Measurements from ENCODE around the gene TTC5. TPM values are rescaled to one million over a fixed set of nuclear protein-coding genes. Genes with fewer than 3 reads are reported as not detected.

TTC5 gene
- total and polyA plus RNA-seq, 8 donors: 2.3 to 30.3 (median 4.4) TPM

DNA sequence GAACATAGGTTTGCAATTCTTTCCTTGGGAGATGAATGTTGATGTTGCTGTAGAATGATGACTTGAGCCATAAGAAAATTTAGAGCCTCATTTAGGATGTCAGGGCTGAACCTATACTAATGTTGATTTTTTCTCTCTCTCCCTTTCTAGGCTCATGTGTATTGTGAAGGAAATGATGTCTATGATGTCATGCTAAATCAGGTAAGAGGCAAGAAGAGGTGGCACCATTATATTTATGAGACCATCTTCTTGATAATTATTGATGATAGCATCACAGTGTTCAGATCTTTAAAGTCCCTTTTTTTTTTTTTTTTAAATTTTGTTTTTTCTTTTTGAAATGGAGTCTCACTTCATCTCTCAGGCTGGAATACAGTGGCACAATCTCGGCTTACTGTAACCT, 41.0 kb upstream of the TTC5 start:
- no peak overlapping the region for H3K27ac ChIP-seq
- H3K27me3 ChIP-seq: no peaks in the 10 kb centered on the region
- H3K4me3 ChIP-seq: no peak overlapping the region
- intact Hi-C loops (cut with DNase I; ENCODE audit: low total_unique reads): no loop called here
- WGBS, 5 donors: 88 to 100% (median 94%) methylated on average over 1 of the region's 1 CpG
- TF ChIP-seq POLR2AphosphoS5 (IDR thresholded peaks at IDR 0.05): no peak
- TF ChIP-seq EP300 (IDR thresholded peaks at IDR 0.05): no peak
- TF ChIP-seq, protein P1, sequence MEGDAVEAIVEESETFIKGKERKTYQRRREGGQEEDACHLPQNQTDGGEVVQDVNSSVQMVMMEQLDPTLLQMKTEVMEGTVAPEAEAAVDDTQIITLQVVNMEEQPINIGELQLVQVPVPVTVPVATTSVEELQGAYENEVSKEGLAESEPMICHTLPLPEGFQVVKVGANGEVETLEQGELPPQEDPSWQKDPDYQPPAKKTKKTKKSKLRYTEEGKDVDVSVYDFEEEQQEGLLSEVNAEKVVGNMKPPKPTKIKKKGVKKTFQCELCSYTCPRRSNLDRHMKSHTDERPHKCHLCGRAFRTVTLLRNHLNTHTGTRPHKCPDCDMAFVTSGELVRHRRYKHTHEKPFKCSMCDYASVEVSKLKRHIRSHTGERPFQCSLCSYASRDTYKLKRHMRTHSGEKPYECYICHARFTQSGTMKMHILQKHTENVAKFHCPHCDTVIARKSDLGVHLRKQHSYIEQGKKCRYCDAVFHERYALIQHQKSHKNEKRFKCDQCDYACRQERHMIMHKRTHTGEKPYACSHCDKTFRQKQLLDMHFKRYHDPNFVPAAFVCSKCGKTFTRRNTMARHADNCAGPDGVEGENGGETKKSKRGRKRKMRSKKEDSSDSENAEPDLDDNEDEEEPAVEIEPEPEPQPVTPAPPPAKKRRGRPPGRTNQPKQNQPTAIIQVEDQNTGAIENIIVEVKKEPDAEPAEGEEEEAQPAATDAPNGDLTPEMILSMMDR (IDR thresholded peaks at IDR 0.05): no peak
- no peaks in the 10 kb centered on the region for H3K9me3 ChIP-seq
- peaks cover 12 to 69% (median 63%) of the 10 kb centered on the region in 4 donors for H3K36me3 ChIP-seq
- no peak for DNase-seq
- peaks cover 5 to 20% (median 11%) of the 10 kb centered on the region in 4 donors for H3K4me1 ChIP-seq

- H3K4me3 ChIP-seq: no peak overlapping the region
- no peaks in the 10 kb centered on the region for H3K9me3 ChIP-seq
- no peak overlapping the region for H3K27ac ChIP-seq
- H3K36me3 ChIP-seq: peaks cover 9 to 56% (median 50%) of the 10 kb centered on the region in 4 donors
- 91 to 95% (median 94%) methylated on average over 1 of the region's 1 CpG for WGBS, 5 donors
- peaks cover 5 to 22% (median 11%) of the 10 kb centered on the region in 4 donors for H3K4me1 ChIP-seq
- DNase-seq: no peak
- H3K27me3 ChIP-seq: no peaks in the 10 kb centered on the region
- TF ChIP-seq POLR2AphosphoS5 (IDR thresholded peaks at IDR 0.05): no peak
- no peak for TF ChIP-seq EP300 (IDR thresholded peaks at IDR 0.05)
- TF ChIP-seq, protein P1 (IDR thresholded peaks at IDR 0.05): no peak
- no peak for TF ChIP-seq POLR2A (IDR thresholded peaks at IDR 0.05)
- intact Hi-C loops (cut with DNase I; ENCODE audit: low total_unique reads): no loop called here
Measured at GRCh38 chr14:20345366-20345765, 39.6 kb upstream of the TTC5 start.

- Histone ChIP-seq H3K36me3 (peaks cover 9 to 40% (median 35%) of the 10 kb centered on the region in 4 donors), H3K27ac (peak overlapping the region; percentile 71 to 96 (median 91)), H3K27me3 (no peaks in the 10 kb centered on the region), H3K4me3 (peak overlapping the region; percentile 58 to 72 (median 66)), H3K4me1 (peaks cover 5 to 22% (median 11%) of the 10 kb centered on the region in 4 donors), H3K9me3 (no peaks in the 10 kb centered on the region)
- no peak for TF ChIP-seq POLR2AphosphoS5 (IDR thresholded peaks at IDR 0.05)
- TF ChIP-seq EP300 (IDR thresholded peaks at IDR 0.05): no peak
- no peak for TF ChIP-seq POLR2A (IDR thresholded peaks at IDR 0.05)
- TF ChIP-seq, protein P1 (IDR thresholded peaks at IDR 0.05): no peak
- DNase-seq: peak in 1 of 2 donors; percentile 57
- intact Hi-C loops (cut with DNase I; ENCODE audit: low total_unique reads): no loop called here
- 0 to 2% (median 1%) methylated on average over 3 of the region's 3 CpGs for WGBS, 5 donors
Measured at GRCh38 chr14:20343862-20344220, 38.1 kb upstream of the TTC5 start.

- intact Hi-C loops (cut with DNase I; ENCODE audit: low total_unique reads): no loop called here
- peaks cover 5 to 22% (median 11%) of the 10 kb centered on the region in 4 donors for H3K4me1 ChIP-seq
- DNase-seq: peak; percentile 95 to 99
- TF ChIP-seq EP300 (IDR thresholded peaks at IDR 0.05): no peak
- TF ChIP-seq POLR2AphosphoS5 (IDR thresholded peaks at IDR 0.05): peak; percentile 96 to 99 (median 98)
- peak in 1 of 4 donors; percentile 49 for TF ChIP-seq POLR2A (IDR thresholded peaks at IDR 0.05)
- H3K9me3 ChIP-seq: no peaks in the 10 kb centered on the region
- peak within 1 kb of the TSS; percentile 58 to 72 (median 66) for H3K4me3 ChIP-seq
- H3K27me3 ChIP-seq: no peaks in the 10 kb centered on the region
- H3K27ac ChIP-seq: peak within 1 kb of the TSS; percentile 86 to 96 (median 91)
- WGBS, 5 donors: 0% methylated on average over 31 to 50 of the region's 50 CpGs
- peaks cover 8 to 35% (median 29%) of the 10 kb centered on the region in 4 donors for H3K36me3 ChIP-seq
Measured at GRCh38 chr14:20343092-20343861, 37.5 kb upstream of the TTC5 start, which contains the start of gene PARP2. PARP2 (plus strand) TSS chr14:20343635; CDS start chr14:20343642, 7 bp downstream.

All from stomach (tissue), 9 donors.